Thyroid gland (tissue), 4 donors: ENCODE measurements around the gene B4GALNT3.

Experiments used
- POLR2A ChIP-seq, 2 donors: fragments of 450-650 bp; IDR thresholded peaks; one replicate each; pipeline ENCODE4 v1.6.1; 2017; ENCODE audit warnings: antibody characterized with exemption in 2 of 2, mild to moderate bottlenecking in 2 of 2, moderate library complexity in 1 of 2
- TF ChIP-seq, protein P1 (sequence below), 6 experiments: fragments of 200-600 bp in 3 of 6; fragments of 450-650 bp in 3 of 6; sonication (generic) in 3 of 6; IDR thresholded peaks; one replicate each; pipeline ENCODE4 v1.5.1; 2016 to 2019; ENCODE audit warnings: antibody characterized with exemption in 6 of 6, mild to moderate bottlenecking in 2 of 6, inconsistent platforms in 1 of 6, moderate library complexity in 1 of 6

DNA sequence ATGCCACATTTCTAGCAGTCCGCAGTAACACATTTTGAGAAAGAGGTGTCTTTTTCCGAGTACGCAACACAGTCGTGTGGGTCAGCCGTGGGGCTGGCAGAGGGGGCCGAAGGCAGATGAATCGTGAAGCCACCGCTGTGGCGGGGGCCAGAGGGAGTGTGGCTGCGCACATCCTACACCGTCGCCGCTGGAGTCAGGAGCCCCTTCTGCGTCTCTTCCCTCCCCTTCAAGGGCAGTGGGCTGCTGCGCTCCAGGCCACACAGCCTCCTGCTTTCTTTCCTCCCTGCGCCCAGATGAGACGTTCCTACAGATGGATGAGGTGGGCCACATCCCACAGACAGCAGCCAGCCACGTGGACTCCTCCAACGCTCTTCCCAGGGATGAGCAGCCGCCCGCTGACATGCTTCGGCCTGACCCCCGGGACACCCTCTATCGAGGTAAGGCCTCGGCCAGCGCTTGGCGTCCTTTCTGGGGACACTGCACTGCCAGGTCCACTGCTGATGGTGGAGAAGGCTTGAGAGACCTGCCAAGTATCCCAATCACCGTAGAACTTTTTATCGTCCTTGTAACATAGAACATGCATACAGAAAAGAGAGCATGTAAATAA lies 89.8 kb downstream of the B4GALNT3 start:
- TF ChIP-seq, protein P1, sequence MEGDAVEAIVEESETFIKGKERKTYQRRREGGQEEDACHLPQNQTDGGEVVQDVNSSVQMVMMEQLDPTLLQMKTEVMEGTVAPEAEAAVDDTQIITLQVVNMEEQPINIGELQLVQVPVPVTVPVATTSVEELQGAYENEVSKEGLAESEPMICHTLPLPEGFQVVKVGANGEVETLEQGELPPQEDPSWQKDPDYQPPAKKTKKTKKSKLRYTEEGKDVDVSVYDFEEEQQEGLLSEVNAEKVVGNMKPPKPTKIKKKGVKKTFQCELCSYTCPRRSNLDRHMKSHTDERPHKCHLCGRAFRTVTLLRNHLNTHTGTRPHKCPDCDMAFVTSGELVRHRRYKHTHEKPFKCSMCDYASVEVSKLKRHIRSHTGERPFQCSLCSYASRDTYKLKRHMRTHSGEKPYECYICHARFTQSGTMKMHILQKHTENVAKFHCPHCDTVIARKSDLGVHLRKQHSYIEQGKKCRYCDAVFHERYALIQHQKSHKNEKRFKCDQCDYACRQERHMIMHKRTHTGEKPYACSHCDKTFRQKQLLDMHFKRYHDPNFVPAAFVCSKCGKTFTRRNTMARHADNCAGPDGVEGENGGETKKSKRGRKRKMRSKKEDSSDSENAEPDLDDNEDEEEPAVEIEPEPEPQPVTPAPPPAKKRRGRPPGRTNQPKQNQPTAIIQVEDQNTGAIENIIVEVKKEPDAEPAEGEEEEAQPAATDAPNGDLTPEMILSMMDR (IDR thresholded peaks at IDR 0.05): no peak
- TF ChIP-seq POLR2A (IDR thresholded peaks at IDR 0.05): no peak
